GM23338 (cell line): ENCODE measurements around the gene TMEM134. TPM values are rescaled to one million over a fixed set of nuclear protein-coding genes. Genes with fewer than 3 reads are reported as not detected.

ENCODE experiments used
- ATAC-seq: fragments of 200-7000 bp; cut with Tn5 transposase; 3 replicates; pipeline ENCODE4 v1.9.1; 2020
- DNase-seq: peaks from one replicate; pipeline ENCODE4 v3.0.0-alpha.2; 2015; ENCODE audit warnings: low spot score
- H2AFZ ChIP-seq: fragments of 200-600 bp; sonication (generic); 2 replicates; pipeline ENCODE4 v1.8.0; 2016; ENCODE audit warnings: antibody characterized with exemption, mild to moderate bottlenecking, moderate library complexity
- H3F3A ChIP-seq: fragments of 200-600 bp; sonication (generic); replicated peaks from 2 replicates; pipeline ENCODE4 v1.8.0; 2017; ENCODE audit warnings: antibody characterized with exemption, mixed run types, low read depth
- H3K27ac ChIP-seq: fragments of 200-600 bp; sonication (generic); 2 replicates; pipeline ENCODE4 v1.6.1; 2016; ENCODE audit warnings: low read depth
- H3K27me3 ChIP-seq: fragments of 200-600 bp; sonication (generic); 2 replicates; pipeline ENCODE4 v1.8.0; 2016; ENCODE audit warnings: mild to moderate bottlenecking, mixed run types, moderate library complexity; ENCODE audit not compliant: insufficient read depth
- H3K36me3 ChIP-seq: fragments of 200-600 bp; sonication (generic); 2 replicates; pipeline ENCODE4 v1.8.0; 2016; ENCODE audit warnings: mild to moderate bottlenecking; ENCODE audit not compliant: insufficient read depth
- H3K4me1 ChIP-seq: fragments of 200-600 bp; sonication (generic); 2 replicates; pipeline ENCODE4 v1.8.0; 2016; ENCODE audit warnings: mild to moderate bottlenecking, moderate library complexity; ENCODE audit not compliant: insufficient read depth
- H3K4me2 ChIP-seq: fragments of 200-600 bp; sonication (generic); 2 replicates; pipeline ENCODE4 v1.7.1; 2017; ENCODE audit warnings: mixed run types
- H3K4me3 ChIP-seq: fragments of 200-600 bp; sonication (generic); 2 replicates; pipeline ENCODE4 v1.6.1; 2016; ENCODE audit warnings: mixed run types
- H3K79me2 ChIP-seq: fragments of 200-600 bp; sonication (generic); replicated peaks from 2 replicates; pipeline ENCODE4 v1.8.0; 2017; ENCODE audit warnings: mild to moderate bottlenecking; ENCODE audit not compliant: insufficient read depth
- H3K9me2 ChIP-seq: fragments of 200-600 bp; sonication (generic); 2 replicates; pipeline ENCODE4 v1.8.0; 2017; ENCODE audit not compliant: insufficient read depth
- H4K20me1 ChIP-seq: fragments of 200-600 bp; sonication (generic); replicated peaks from 2 replicates; pipeline ENCODE4 v1.8.0; 2017; ENCODE audit warnings: mild to moderate bottlenecking; ENCODE audit not compliant: insufficient read depth
- H3K27ac Mint-ChIP-seq: 2 replicates; pipeline ENCODE4 v1.8.0; 2020; ENCODE audit warnings: inconsistent platforms, mild to moderate bottlenecking, moderate library complexity, mixed read lengths
- H3K27me3 Mint-ChIP-seq: 3 replicates; pipeline ENCODE4 v1.8.0; 2022; ENCODE audit warnings: low read depth, mild to moderate bottlenecking, moderate library complexity, mixed read lengths, inconsistent platforms; ENCODE audit not compliant: insufficient read depth, poor library complexity
- H3K36me3 Mint-ChIP-seq: 3 replicates; pipeline ENCODE4 v1.8.0; 2021; ENCODE audit warnings: low read depth, mild to moderate bottlenecking, inconsistent platforms, moderate library complexity, mixed read lengths
- H3K4me1 Mint-ChIP-seq: 3 replicates; pipeline ENCODE4 v1.8.0; 2020; ENCODE audit warnings: mild to moderate bottlenecking, inconsistent platforms, mixed read lengths
- H3K4me3 Mint-ChIP-seq: 3 replicates; pipeline ENCODE4 v1.8.0; 2021; ENCODE audit warnings: moderate library complexity, mild to moderate bottlenecking, inconsistent platforms, mixed read lengths
- H3K9me3 Mint-ChIP-seq: 3 replicates; pipeline ENCODE4 v1.8.0; 2020; ENCODE audit warnings: moderate library complexity, mild to moderate bottlenecking, inconsistent platforms, mixed read lengths
- EZH2 ChIP-seq: fragments of 200-600 bp; sonication (generic); IDR thresholded peaks from one replicate; pipeline ENCODE4 v1.8.0; 2017; ENCODE audit warnings: antibody characterized with exemption, mild to moderate bottlenecking, low read depth; ENCODE audit not compliant: unreplicated experiment
- EZH2phosphoT487 ChIP-seq: fragments of 200-600 bp; sonication (generic); IDR thresholded peaks from one replicate; pipeline ENCODE4 v1.8.1; 2018; ENCODE audit warnings: antibody characterized with exemption; ENCODE audit not compliant: unreplicated experiment
- JUNB ChIP-seq: IDR thresholded peaks from one replicate; pipeline ENCODE4 v1.6.1; 2016; ENCODE audit warnings: antibody characterized with exemption; ENCODE audit not compliant: unreplicated experiment
- NANOG ChIP-seq: IDR thresholded peaks from 2 replicates; pipeline ENCODE4 v1.6.1; 2016; ENCODE audit warnings: antibody characterized with exemption, borderline replicate concordance
- POLR2AphosphoS5 ChIP-seq: IDR thresholded peaks from 2 replicates; pipeline ENCODE4 v1.6.1; 2016; ENCODE audit warnings: antibody characterized with exemption, low read depth
- STAT1 ChIP-seq: IDR thresholded peaks from one replicate; pipeline ENCODE4 v1.6.1; 2016; ENCODE audit warnings: antibody characterized with exemption; ENCODE audit not compliant: unreplicated experiment
- ZNF114 ChIP-seq: fragments of 250-450 bp; sonication (Bioruptor Pico); IDR thresholded peaks from 2 replicates; pipeline ENCODE4 v1.5.0; 2020; ENCODE audit warnings: mild to moderate bottlenecking, moderate library complexity
- polyA plus RNA-seq: library from polyadenylated mRNA; unstranded; fragments of >200 nt; fragmentation: Nextera tagmentation; extraction: Ambion mirVana; gene quantifications from 2 replicates; pipeline ENCODE4 v1.2.1, GENCODE V29; 2016
- total RNA-seq: library from RNA; depleted of rRNA; stranded (reverse); fragments of >200 nt; shearing (Covaris generic); gene quantifications from 2 replicates; pipeline ENCODE4 v1.2.3, GENCODE V29; 2014
- TF ChIP-seq, protein P1 (sequence below), 2 experiments: fragments of 200-600 bp in 1 of 2; sonication (generic) in 1 of 2; conservative IDR thresholded peaks; 2 replicates each; pipeline versions ENCODE4 v1.5.1 to v1.6.1; 2016 to 2017; ENCODE audit warnings: antibody characterized with exemption in 2 of 2, low read depth in 2 of 2, mild to moderate bottlenecking in 2 of 2, moderate library complexity in 1 of 2
- TF ChIP-seq, protein P2 (sequence below): IDR thresholded peaks from 2 replicates; pipeline ENCODE4 v1.6.1; 2016; ENCODE audit warnings: antibody characterized with exemption

Gene TMEM134
- total and polyA plus RNA-seq, 2 experiments from 2014 or later: 61.4 to 69.2 TPM

DNA sequence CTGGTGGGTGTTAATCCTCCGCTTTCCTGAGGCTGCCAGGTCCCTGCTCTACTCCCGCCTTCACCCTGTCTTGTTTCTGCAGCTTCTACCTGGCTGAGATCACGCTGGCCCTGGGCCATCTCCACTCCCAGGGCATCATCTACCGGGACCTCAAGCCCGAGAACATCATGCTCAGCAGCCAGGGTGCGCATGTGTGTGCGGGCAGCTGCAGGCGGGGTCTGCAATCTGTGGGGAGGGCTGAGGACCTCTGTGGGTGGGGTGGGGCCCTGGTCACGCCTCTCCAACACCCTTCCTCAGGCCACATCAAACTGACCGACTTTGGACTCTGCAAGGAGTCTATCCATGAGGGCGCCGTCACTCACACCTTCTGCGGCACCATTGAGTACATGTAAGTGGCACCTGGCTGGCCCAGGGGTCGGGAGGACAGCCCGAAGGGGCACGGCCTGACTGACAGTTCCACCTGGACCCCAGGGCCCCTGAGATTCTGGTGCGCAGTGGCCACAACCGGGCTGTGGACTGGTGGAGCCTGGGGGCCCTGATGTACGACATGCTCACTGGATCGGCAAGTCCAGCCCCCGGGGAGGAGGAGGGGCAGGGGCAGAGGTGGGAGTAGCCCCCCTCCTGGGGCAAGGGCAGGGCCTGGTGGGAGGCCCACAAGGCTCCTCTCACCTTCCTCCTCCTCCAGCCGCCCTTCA is 36.2 kb downstream of the TMEM134 start (continued):
- no peak for TF ChIP-seq STAT1
- TF ChIP-seq, protein P1, sequence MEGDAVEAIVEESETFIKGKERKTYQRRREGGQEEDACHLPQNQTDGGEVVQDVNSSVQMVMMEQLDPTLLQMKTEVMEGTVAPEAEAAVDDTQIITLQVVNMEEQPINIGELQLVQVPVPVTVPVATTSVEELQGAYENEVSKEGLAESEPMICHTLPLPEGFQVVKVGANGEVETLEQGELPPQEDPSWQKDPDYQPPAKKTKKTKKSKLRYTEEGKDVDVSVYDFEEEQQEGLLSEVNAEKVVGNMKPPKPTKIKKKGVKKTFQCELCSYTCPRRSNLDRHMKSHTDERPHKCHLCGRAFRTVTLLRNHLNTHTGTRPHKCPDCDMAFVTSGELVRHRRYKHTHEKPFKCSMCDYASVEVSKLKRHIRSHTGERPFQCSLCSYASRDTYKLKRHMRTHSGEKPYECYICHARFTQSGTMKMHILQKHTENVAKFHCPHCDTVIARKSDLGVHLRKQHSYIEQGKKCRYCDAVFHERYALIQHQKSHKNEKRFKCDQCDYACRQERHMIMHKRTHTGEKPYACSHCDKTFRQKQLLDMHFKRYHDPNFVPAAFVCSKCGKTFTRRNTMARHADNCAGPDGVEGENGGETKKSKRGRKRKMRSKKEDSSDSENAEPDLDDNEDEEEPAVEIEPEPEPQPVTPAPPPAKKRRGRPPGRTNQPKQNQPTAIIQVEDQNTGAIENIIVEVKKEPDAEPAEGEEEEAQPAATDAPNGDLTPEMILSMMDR (conservative IDR thresholded peaks at IDR 0.05; ENCODE audit: low read depth in 2 of 2): no peak
- TF ChIP-seq, protein P2, sequence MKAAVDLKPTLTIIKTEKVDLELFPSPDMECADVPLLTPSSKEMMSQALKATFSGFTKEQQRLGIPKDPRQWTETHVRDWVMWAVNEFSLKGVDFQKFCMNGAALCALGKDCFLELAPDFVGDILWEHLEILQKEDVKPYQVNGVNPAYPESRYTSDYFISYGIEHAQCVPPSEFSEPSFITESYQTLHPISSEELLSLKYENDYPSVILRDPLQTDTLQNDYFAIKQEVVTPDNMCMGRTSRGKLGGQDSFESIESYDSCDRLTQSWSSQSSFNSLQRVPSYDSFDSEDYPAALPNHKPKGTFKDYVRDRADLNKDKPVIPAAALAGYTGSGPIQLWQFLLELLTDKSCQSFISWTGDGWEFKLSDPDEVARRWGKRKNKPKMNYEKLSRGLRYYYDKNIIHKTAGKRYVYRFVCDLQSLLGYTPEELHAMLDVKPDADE: no peak
- no peak for TF ChIP-seq NANOG
- TF ChIP-seq POLR2AphosphoS5: no peak
- no peak for TF ChIP-seq ZNF114 (CRISPR knock-in tag)

DNA sequence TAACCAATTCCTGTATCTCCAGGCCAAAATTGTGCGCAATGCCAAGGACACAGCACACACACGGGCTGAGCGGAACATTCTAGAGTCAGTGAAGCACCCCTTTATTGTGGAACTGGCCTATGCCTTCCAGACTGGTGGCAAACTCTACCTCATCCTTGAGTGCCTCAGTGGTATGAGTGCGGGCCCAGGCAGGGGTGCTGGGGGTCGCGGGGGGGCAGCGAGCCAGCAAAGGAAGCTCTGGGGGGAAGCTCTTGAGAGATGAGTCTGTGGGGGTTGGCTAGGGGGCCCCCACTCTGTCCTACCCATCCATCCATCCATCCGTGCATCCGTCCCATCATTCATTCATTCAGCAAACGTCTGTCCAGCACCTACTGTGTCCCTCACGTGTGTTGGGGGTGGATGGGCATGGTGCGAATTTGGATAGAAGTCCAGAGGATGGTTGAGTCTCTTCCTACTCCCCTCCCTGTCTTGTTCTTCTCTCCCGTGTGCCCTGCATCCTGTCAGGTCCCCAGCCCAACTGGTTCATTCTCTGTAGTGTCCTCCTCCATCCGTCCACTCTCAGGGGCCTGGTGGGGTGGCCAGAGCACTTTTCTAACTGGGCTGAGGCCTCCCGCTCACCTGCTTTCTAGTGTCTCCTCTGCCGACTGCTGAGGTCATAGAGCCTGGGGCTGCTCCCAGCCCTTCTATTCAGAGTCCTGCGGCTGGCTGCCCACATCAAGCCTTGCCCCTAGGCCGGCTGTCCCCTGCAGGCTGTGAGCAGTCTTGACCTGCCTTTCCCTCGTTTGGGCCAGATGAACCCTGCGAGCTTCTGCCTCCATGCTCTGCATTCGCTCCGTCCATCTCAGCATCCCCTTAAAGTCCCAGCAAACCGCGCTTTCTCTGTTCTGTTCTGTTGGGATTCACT is 37.5 kb downstream of the TMEM134 start:
- no peaks in the 10 kb centered on the region for H3K27me3 ChIP-seq
- no peaks in the 10 kb centered on the region; the same call in 2 of the 3 replicates for H3K9me3 Mint-ChIP-seq
- H3K79me2 ChIP-seq: peaks cover 11% of the 10 kb centered on the region
- no peak overlapping the region for H3K27ac ChIP-seq
- no peak for DNase-seq
- no peak for ATAC-seq
- H4K20me1 ChIP-seq: no peaks in the 10 kb centered on the region
- H3K36me3 ChIP-seq: no peaks in the 10 kb centered on the region
- H3K4me3 Mint-ChIP-seq: no peak overlapping the region; the same call in 2 of the 3 replicates
- peaks cover 13% of the 10 kb centered on the region; the same call in 1 of the 2 replicates for H3F3A ChIP-seq
- peaks cover 12% of the 10 kb centered on the region for H3K4me1 Mint-ChIP-seq
- H3K36me3 Mint-ChIP-seq: peaks cover 20% of the 10 kb centered on the region
- H3K4me1 ChIP-seq: peaks cover 7% of the 10 kb centered on the region
- no peak overlapping the region for H3K4me2 ChIP-seq
- no peaks in the 10 kb centered on the region for H3K9me2 ChIP-seq
- H3K27me3 Mint-ChIP-seq: peaks cover 13% of the 10 kb centered on the region
- no peak overlapping the region for H3K27ac Mint-ChIP-seq
- no peak overlapping the region for H2AFZ ChIP-seq
- no peak overlapping the region for H3K4me3 ChIP-seq
- TF ChIP-seq EZH2phosphoT487 (no peak), EZH2 (no peak), JUNB (no peak), STAT1 (no peak)
- TF ChIP-seq, protein P2: no peak
- TF ChIP-seq, protein P1 (conservative IDR thresholded peaks at IDR 0.05; ENCODE audit: low read depth in 2 of 2): no peak
